A673 (cell line): ENCODE measurements around the gene DIS3L2. TPM values are rescaled to one million over a fixed set of nuclear protein-coding genes. Genes with fewer than 3 reads are reported as not detected.

Experiments
- BruUV-seq: library from RNA; stranded (reverse); fragments of 400-500 nt; replicated peaks from 2 replicates; lab custom pipeline; 2021; lab: Mats Ljungman, UMichigan
- CTCF ChIA-PET: fragments of 300-600 bp; sonication (Branson Sonifier 250); formaldehyde crosslinking; loops from one replicate; lab custom pipeline; 2022; ENCODE audit warnings: antibody characterized with exemption; lab: Charles Lee
- POLR2A ChIA-PET: fragments of 300-600 bp; sonication (Branson Sonifier 250); formaldehyde crosslinking; loops from one replicate; lab custom pipeline; 2022; ENCODE audit warnings: antibody characterized with exemption; ENCODE audit not compliant: low non-redundant PET; lab: Charles Lee
- DNase-seq: peaks from one replicate; pipeline ENCODE4 v3.0.0-alpha.2; 2015; ENCODE audit warnings: low spot score
- H3K27ac ChIP-seq: fragments of 200-600 bp; sonication (generic); 2 replicates; pipeline ENCODE4 v1.5.1; 2016; ENCODE audit warnings: mixed run types, low read depth, mild to moderate bottlenecking, mixed read lengths, antibody characterized with exemption, low read length; ENCODE audit not compliant: poor library complexity, severe bottlenecking
- H3K27me3 ChIP-seq: fragments of 200-600 bp; sonication (generic); replicated peaks from 2 replicates; pipeline ENCODE4 v1.6.1; 2017; ENCODE audit warnings: mixed run types, low read depth, mild to moderate bottlenecking, mixed read lengths, antibody characterized with exemption, low read length; ENCODE audit not compliant: insufficient read depth, poor library complexity
- H3K36me3 ChIP-seq: fragments of 200-600 bp; sonication (generic); 2 replicates; pipeline ENCODE4 v1.6.1; 2016; ENCODE audit warnings: mixed run types, mild to moderate bottlenecking, mixed read lengths, antibody characterized with exemption, low read length; ENCODE audit not compliant: insufficient read depth, poor library complexity, severe bottlenecking
- H3K4me1 ChIP-seq: fragments of 200-600 bp; sonication (generic); 2 replicates; pipeline ENCODE4 v1.6.1; 2017; ENCODE audit warnings: mixed run types, mild to moderate bottlenecking, mixed read lengths, antibody characterized with exemption, low read length; ENCODE audit not compliant: insufficient read depth, poor library complexity, severe bottlenecking
- H3K4me3 ChIP-seq: fragments of 200-600 bp; sonication (generic); 2 replicates; pipeline ENCODE4 v1.5.1; 2016; ENCODE audit warnings: low read depth, mixed run types, mild to moderate bottlenecking, mixed read lengths, low read length; ENCODE audit not compliant: poor library complexity, severe bottlenecking
- H3K9me3 ChIP-seq: fragments of 200-600 bp; sonication (generic); 2 replicates; pipeline ENCODE4 v1.6.1; 2016; ENCODE audit warnings: mixed run types, low read depth, mild to moderate bottlenecking, mixed read lengths, antibody characterized with exemption, low read length; ENCODE audit not compliant: poor library complexity, severe bottlenecking
- CTCF ChIP-seq: fragments of 300-800, 200-600 bp; sonication (generic); conservative IDR thresholded peaks from 2 replicates; pipeline ENCODE4 v1.5.1; 2017; ENCODE audit warnings: low read depth, mild to moderate bottlenecking, antibody characterized with exemption, low read length, moderate library complexity, mixed read lengths
- EZH2 ChIP-seq: fragments of 200-600 bp; sonication (generic); IDR thresholded peaks from 2 replicates; pipeline ENCODE4 v1.6.1; 2017; ENCODE audit warnings: borderline replicate concordance, low read depth, mild to moderate bottlenecking, mixed read lengths, antibody characterized with exemption, low read length; ENCODE audit not compliant: poor library complexity, severe bottlenecking
- intact Hi-C: fragments of 100-400 bp; cut with micrococcal nuclease; formaldehyde crosslinking; loops from one replicate; pipeline ENCODE4 v1.10.0; 2022; ENCODE audit not compliant: unreplicated experiment
- microRNA-seq: library from miRNA; unstranded; fragments of <30 nt; microRNA quantifications from one replicate; pipeline ENCODE4 v1.2.0, GENCODE V29; 2021
- total RNA-seq: library from RNA; stranded (reverse); gene quantifications from 2 replicates; pipeline ENCODE4 v1.2.3, GENCODE V29; 2021

Gene DIS3L2
- total RNA-seq, 1 experiment from 2014 or later = 38.7 TPM

GRCh38 chr2:232385660-232386489 lies 424.4 kb downstream of the DIS3L2 start:
- CTCF ChIA-PET = no interaction called here
- Histone ChIP-seq H3K27me3 (peaks cover 95% of the 10 kb centered on the region), H3K36me3 (no peaks in the 10 kb centered on the region), H3K4me1 (no peaks in the 10 kb centered on the region), H3K9me3 (no peaks in the 10 kb centered on the region), H3K4me3 (no peak overlapping the region), H3K27ac (no peak overlapping the region)
- intact Hi-C loops = no loop called here
- no peak for TF ChIP-seq EZH2
- TF ChIP-seq CTCF = no peak
- POLR2A ChIA-PET = no interaction called here
- DNase-seq = no peak
- BruUV-seq = no TSS peak

GRCh38 chr2:232386490-232386739 lies 424.9 kb downstream of the DIS3L2 start:
- Histone ChIP-seq H3K27me3 (peaks cover 97% of the 10 kb centered on the region), H3K4me3 (no peak overlapping the region), H3K36me3 (no peaks in the 10 kb centered on the region), H3K4me1 (no peaks in the 10 kb centered on the region), H3K27ac (no peak overlapping the region), H3K9me3 (no peaks in the 10 kb centered on the region)
- ChIA-PET CTCF (no interaction called here), POLR2A (no interaction called here)
- intact Hi-C loops = no loop called here
- no peak for DNase-seq
- TF ChIP-seq CTCF = no peak
- TF ChIP-seq EZH2 = peak; percentile 96
- no TSS peak for BruUV-seq

Small RNA genes within 50 kb of the gene (microRNA-seq; reads per million reads assigned to microRNA genes)
- gene MIR562 = not detected

Other genes with a start within 250 kb of the DIS3L2 start
- gene PDE6D, start 180.4 kb upstream of the DIS3L2 start, total RNA-seq = 19.7 and 27.3 TPM in 2 replicates
- gene COPS7B, start 175.3 kb upstream of the DIS3L2 start, total RNA-seq = 64.1 and 66.5 TPM in 2 replicates
- gene NPPC, start 35.3 kb upstream of the DIS3L2 start, total RNA-seq = not detected in 2 replicates